IMR-90 (cell line): ENCODE measurements around the gene TGFBI. TPM values are rescaled to one million over a fixed set of nuclear protein-coding genes. Genes with fewer than 3 reads are reported as not detected.

Experiments
- ATAC-seq: fragments of 200-7000 bp; cut with Tn5 transposase; 2 replicates; pipeline ENCODE4 v1.9.1; 2020; ENCODE audit warnings: low read depth, mild to moderate bottlenecking, moderate library complexity
- BruUV-seq: library from RNA; stranded (reverse); fragments of 400-500 nt; replicated peaks from 2 replicates; lab custom pipeline; 2021; lab: Mats Ljungman, UMichigan
- CTCF ChIA-PET: fragments of 300-600 bp; formaldehyde crosslinking; extraction: SDS; loops from one replicate; lab custom pipeline; 2021; ENCODE audit warnings: antibody characterized with exemption; lab: Yijun Ruan, JAX
- POLR2A ChIA-PET: fragments of 300-600 bp; sonication (Branson Sonifier 250); formaldehyde crosslinking; loops from one replicate; lab custom pipeline; 2022; ENCODE audit warnings: antibody characterized with exemption; ENCODE audit not compliant: unreplicated experiment; lab: Charles Lee
- DNase-seq: peaks from one replicate; pipeline ENCODE4 v3.0.0; 2013
- H2AFZ ChIP-seq: replicated peaks from 2 replicates; pipeline ENCODE3; 2013; ENCODE audit warnings: low read length, mild to moderate bottlenecking; ENCODE audit not compliant: poor library complexity
- H2AK5ac ChIP-seq: 2 replicates; pipeline ENCODE4 v1.6.1; 2013; ENCODE audit warnings: low read depth, low read length, inconsistent platforms
- H2AK9ac ChIP-seq: replicated peaks from 2 replicates; pipeline ENCODE3; 2013; ENCODE audit warnings: mild to moderate bottlenecking, low read depth, low read length, moderate library complexity; ENCODE audit not compliant: poor library complexity
- H2BK120ac ChIP-seq: 2 replicates; pipeline ENCODE4 v1.6.1; 2013; ENCODE audit warnings: low read depth, low read length, inconsistent platforms
- H2BK15ac ChIP-seq: 3 replicates; pipeline ENCODE4 v1.6.1; 2013; ENCODE audit warnings: low read depth, low read length, inconsistent platforms
- H2BK20ac ChIP-seq: 2 replicates; pipeline ENCODE4 v1.6.1; 2013; ENCODE audit warnings: low read depth, mild to moderate bottlenecking, inconsistent platforms, low read length, moderate library complexity
- H2BK5ac ChIP-seq: 2 replicates; pipeline ENCODE4 v1.6.1; 2013; ENCODE audit warnings: mild to moderate bottlenecking, low read depth, low read length, inconsistent platforms; ENCODE audit not compliant: poor library complexity, severe bottlenecking
- H3K14ac ChIP-seq: replicated peaks from 2 replicates; pipeline ENCODE4 v1.6.1; 2013; ENCODE audit warnings: low read depth, low read length, inconsistent platforms
- H3K18ac ChIP-seq: 2 replicates; pipeline ENCODE4 v1.6.1; 2013; ENCODE audit warnings: low read depth, low read length, control low read depth
- H3K23ac ChIP-seq: 2 replicates; pipeline ENCODE4 v1.6.1; 2013; ENCODE audit warnings: low read depth, low read length, inconsistent platforms
- H3K27ac ChIP-seq: 2 replicates; pipeline ENCODE4 v1.5.1; 2013; ENCODE audit warnings: mild to moderate bottlenecking, control low read depth, low read length; ENCODE audit not compliant: insufficient read depth
- H3K27me3 ChIP-seq: 2 replicates; pipeline ENCODE4 v1.6.1; 2013; ENCODE audit warnings: low read length; ENCODE audit not compliant: control insufficient read depth, insufficient read depth
- H3K36me3 ChIP-seq: 2 replicates; pipeline ENCODE4 v1.6.1; 2013; ENCODE audit warnings: low read length, mixed read lengths; ENCODE audit not compliant: control insufficient read depth, insufficient read depth
- H3K4ac ChIP-seq: 2 replicates; pipeline ENCODE4 v1.6.1; 2013; ENCODE audit warnings: low read depth, low read length, inconsistent platforms
- H3K4me1 ChIP-seq: 2 replicates; pipeline ENCODE4 v1.6.1; 2013; ENCODE audit warnings: low read length, mixed read lengths; ENCODE audit not compliant: control insufficient read depth, insufficient read depth
- H3K4me2 ChIP-seq: 2 replicates; pipeline ENCODE4 v1.6.1; 2013; ENCODE audit warnings: low read depth, mild to moderate bottlenecking, control low read depth, low read length, moderate library complexity
- H3K4me3 ChIP-seq: 2 replicates; pipeline ENCODE4 v1.5.1; 2013; ENCODE audit warnings: low read depth, mild to moderate bottlenecking, control low read depth, low read length, moderate library complexity; ENCODE audit not compliant: insufficient read depth
- H3K56ac ChIP-seq: 2 replicates; pipeline ENCODE4 v1.6.1; 2013; ENCODE audit warnings: low read length, inconsistent platforms; ENCODE audit not compliant: insufficient read depth; ENCODE audit errors: extremely low read depth
- H3K79me1 ChIP-seq, 2 experiments: 2 replicates each; pipeline ENCODE4 v1.6.1; 2013; ENCODE audit warnings: low read length in 2 of 2, inconsistent platforms in 1 of 2, low read depth in 1 of 2
- H3K9ac ChIP-seq: 2 replicates; pipeline ENCODE4 v1.6.1; 2013; ENCODE audit warnings: low read depth, low read length, control low read depth
- H3K9me1 ChIP-seq: 2 replicates; pipeline ENCODE4 v1.6.1; 2013; ENCODE audit warnings: low read length, inconsistent platforms; ENCODE audit not compliant: insufficient read depth
- H3K9me3 ChIP-seq: 2 replicates; pipeline ENCODE4 v1.6.1; 2013; ENCODE audit warnings: low read length; ENCODE audit not compliant: control insufficient read depth, insufficient read depth
- H4K20me1 ChIP-seq: 2 replicates; pipeline ENCODE4 v1.6.1; 2013; ENCODE audit warnings: low read length, inconsistent platforms; ENCODE audit not compliant: insufficient read depth
- H4K5ac ChIP-seq: 2 replicates; pipeline ENCODE4 v1.6.1; 2013; ENCODE audit warnings: mild to moderate bottlenecking, low read depth, low read length, control low read depth
- H4K8ac ChIP-seq, 2 experiments: 2 replicates each; pipeline ENCODE4 v1.6.1; 2013; ENCODE audit warnings: low read depth in 2 of 2, low read length in 2 of 2, control low read depth in 1 of 2, inconsistent platforms in 1 of 2
- H4K91ac ChIP-seq: 2 replicates; pipeline ENCODE4 v1.6.1; 2013; ENCODE audit warnings: low read depth, low read length, inconsistent platforms; ENCODE audit not compliant: insufficient read depth
- BHLHE40 ChIP-seq: fragments of 150-350 bp; IDR thresholded peaks from 2 replicates; pipeline ENCODE4 v1.6.1; 2016; ENCODE audit warnings: mild to moderate bottlenecking, low read depth, low read length
- CEBPB ChIP-seq: IDR thresholded peaks from 2 replicates; pipeline ENCODE4 v1.6.1; 2012; ENCODE audit warnings: low read depth, low read length, improper control_type of control experiment
- CHD1 ChIP-seq: IDR thresholded peaks from 2 replicates; pipeline ENCODE4 v1.6.1; 2012; ENCODE audit warnings: low read depth, low read length, improper control_type of control experiment
- ELK1 ChIP-seq: fragments of 150-350 bp; IDR thresholded peaks from 2 replicates; pipeline ENCODE4 v1.6.1; 2016; ENCODE audit warnings: low read depth, mild to moderate bottlenecking, low read length, moderate library complexity, borderline replicate concordance
- FOS ChIP-seq: fragments of 150-350 bp; IDR thresholded peaks from 2 replicates; pipeline ENCODE4 v1.6.1; 2016; ENCODE audit warnings: low read depth, low read length
- MAFK ChIP-seq: IDR thresholded peaks from 2 replicates; pipeline ENCODE4 v1.6.1; 2012; ENCODE audit warnings: low read depth, low read length, improper control_type of control experiment
- MAZ ChIP-seq: IDR thresholded peaks from 2 replicates; pipeline ENCODE4 v1.6.1; 2012; ENCODE audit warnings: low read depth, mild to moderate bottlenecking, low read length, improper control_type of control experiment, moderate library complexity, borderline replicate concordance
- MXI1 ChIP-seq: IDR thresholded peaks from 2 replicates; pipeline ENCODE4 v1.6.1; 2012; ENCODE audit warnings: low read depth, mild to moderate bottlenecking, low read length, moderate library complexity, borderline replicate concordance
- POLR2A ChIP-seq: IDR thresholded peaks from 2 replicates; pipeline ENCODE4 v1.6.1; 2012; ENCODE audit warnings: mild to moderate bottlenecking, low read depth, low read length
- RAD21 ChIP-seq: IDR thresholded peaks from 2 replicates; pipeline ENCODE4 v1.6.1; 2012; ENCODE audit warnings: low read length, improper control_type of control experiment
- RCOR1 ChIP-seq: IDR thresholded peaks from 2 replicates; pipeline ENCODE4 v1.6.1; 2012; ENCODE audit warnings: mild to moderate bottlenecking, low read length, improper control_type of control experiment; ENCODE audit not compliant: insufficient replicate concordance
- SMC3 ChIP-seq: fragments of 150-350 bp; IDR thresholded peaks from 2 replicates; pipeline ENCODE4 v1.6.1; 2016; ENCODE audit warnings: low read depth, mild to moderate bottlenecking, antibody characterized with exemption, low read length, moderate library complexity
- USF2 ChIP-seq: fragments of 150-350 bp; IDR thresholded peaks from 2 replicates; pipeline ENCODE4 v1.6.1; 2017; ENCODE audit warnings: mild to moderate bottlenecking, antibody characterized with exemption, low read length, low read depth
- WGBS, 2 experiments: methylation state at CpG; one replicate each; pipeline versions ENCODE4 v1.1.5 to v1.1.7; 2013; ENCODE audit warnings: missing lambda C conversion rate in 2 of 2; ENCODE audit not compliant: insufficient read length in 1 of 2; ENCODE audit errors: extremely low coverage in 2 of 2; 5-methylcytosine and 5-hydroxymethylcytosine counted together
- dilution Hi-C: fragments of 300-500 bp; cut with HindIII; formaldehyde crosslinking; loops from one replicate; pipeline ENCODE4 v1.14.3; 2018; ENCODE audit warnings: low sequenced_read_pairs; ENCODE audit not compliant: unreplicated experiment
- in situ Hi-C: fragments of 300-500 bp; cut with MboI; formaldehyde crosslinking; loops from 3 replicates; pipeline ENCODE4 v1.14.3; 2019; ENCODE audit warnings: low sequenced_read_pairs, inconsistent platforms, mixed read lengths
- intact Hi-C: fragments of 100-400 bp; cut with micrococcal nuclease; formaldehyde crosslinking; loops from 2 replicates; pipeline ENCODE4 v1.10.0; 2022
- polyA plus RNA-seq, 3 experiments: library from polyadenylated mRNA; depleted of rRNA; stranded (reverse); fragments of >200 nt; gene quantifications; 2 replicates each; pipeline ENCODE4 v1.2.3, GENCODE V29; 2012; ENCODE audit warnings: low replicate concordance in 1 of 3
- total RNA-seq: library from RNA; depleted of rRNA; stranded (reverse); fragments of >200 nt; gene quantifications from 2 replicates; pipeline ENCODE4 v1.2.3, GENCODE V29; 2012

TGFBI gene
- total and polyA plus RNA-seq, 2 of the 4 experiments (the other 2 are of a cell fraction): 618 to 1,551 TPM

GRCh38 chr5:136082390-136083193 lies 53.8 kb downstream of the TGFBI start (continued):
- TF ChIP-seq ELK1: no peak
- TF ChIP-seq CHD1: no peak

GRCh38 chr5:136084698-136085097 lies 55.9 kb downstream of the TGFBI start:
- no CpG with 5 or more reads among the region's 1 CpG for WGBS, 2 experiments
- intact Hi-C loops: no loop called here
- dilution Hi-C loops: no loop called here
- no peak overlapping the region for H4K5ac ChIP-seq
- H3K79me1 ChIP-seq: no peaks in the 10 kb centered on the region
- H2AK5ac ChIP-seq: no peak overlapping the region
- peaks cover 5% of the 10 kb centered on the region; the same call in 1 of the 2 replicates for H3K9me1 ChIP-seq
- DNase-seq: no peak
- H3K9me3 ChIP-seq: no peaks in the 10 kb centered on the region
- no peak overlapping the region for H3K4ac ChIP-seq
- H3K27me3 ChIP-seq: peaks cover 3% of the 10 kb centered on the region; the same call in 1 of the 2 replicates
- H2AFZ ChIP-seq: no peak overlapping the region
- no peak overlapping the region for H2BK15ac ChIP-seq
- no peaks in the 10 kb centered on the region; the same call in 1 of the 2 replicates for H4K20me1 ChIP-seq
- H3K4me3 ChIP-seq: no peak overlapping the region
- H3K23ac ChIP-seq: no peak overlapping the region
- peaks cover 2% of the 10 kb centered on the region; the same call in 1 of the 2 replicates for H3K4me1 ChIP-seq
- H3K56ac ChIP-seq: no peak overlapping the region
- ATAC-seq: no peak
- POLR2A ChIA-PET: no interaction called here
- no TSS peak for BruUV-seq
- no peak overlapping the region for H3K18ac ChIP-seq
- no peaks in the 10 kb centered on the region for H3K36me3 ChIP-seq
- H3K9ac ChIP-seq: no peak overlapping the region
- H2AK9ac ChIP-seq: no peak overlapping the region
- H4K91ac ChIP-seq: no peak overlapping the region
- in situ Hi-C loops: loop anchor here (5.0 to 10.0 kb wide), 2 partner anchors 90 to 197 kb away; no protein-coding TSS in a partner anchor
- no peak overlapping the region for H3K4me2 ChIP-seq
- H3K27ac ChIP-seq: no peak overlapping the region
- H2BK5ac ChIP-seq: no peak overlapping the region
- no peak overlapping the region for H3K14ac ChIP-seq
- CTCF ChIA-PET: interaction anchor here (1.0 to 1.2 kb wide), 2 partner anchors 90 to 140 kb away, joined by 3 to 5 read pairs; no protein-coding TSS in a partner anchor
- H4K8ac ChIP-seq: no peak overlapping the region
- H2BK20ac ChIP-seq: no peak overlapping the region
- no peak overlapping the region for H2BK120ac ChIP-seq
- TF ChIP-seq MAZ (no peak), USF2 (no peak), CEBPB (no peak), BHLHE40 (no peak), MAFK (no peak), POLR2A (no peak), ELK1 (no peak), FOS (no peak), SMC3 (no peak), CHD1 (no peak), MXI1 (no peak), RCOR1 (no peak), RAD21 (no peak)
